Tibial artery (tissue), 4 donors: Measurements from ENCODE around the gene KRT33A.

Experiments used
- DNase-seq, 2 donors: peaks; one replicate each; pipeline ENCODE4 v3.0.0-alpha.2; 2019
- H3K27ac ChIP-seq, 2 donors: fragments of 200-600 bp; sonication (generic) in 1 of 2; 1 replicate in 1 of 2; 2 replicates in 1 of 2; pipeline ENCODE4 v1.5.1; 2018 to 2019; ENCODE audit warnings: mild to moderate bottlenecking in 1 of 2
- H3K27me3 ChIP-seq, 2 donors: fragments of 200-600 bp; sonication (generic) in 1 of 2; one replicate each; pipeline versions ENCODE4 v1.5.1 to v1.6.0; 2016 to 2019
- H3K36me3 ChIP-seq, 3 donors: fragments of 200-600 bp; sonication (generic) in 2 of 3; one replicate each; pipeline ENCODE4 v1.5.1; 2016 to 2019; ENCODE audit warnings: mild to moderate bottlenecking in 2 of 3
- H3K4me1 ChIP-seq, 4 donors: fragments of 200-600 bp; sonication (generic) in 2 of 4; 1 replicate in 3 of 4; 2 replicates in 1 of 4; pipeline ENCODE4 v1.5.1; 2016 to 2019
- H3K4me3 ChIP-seq, 2 donors: fragments of 200-600 bp; sonication (generic) in 1 of 2; 1 replicate in 1 of 2; 2 replicates in 1 of 2; pipeline ENCODE4 v1.5.1; 2018 to 2019; ENCODE audit warnings: mild to moderate bottlenecking in 2 of 2
- H3K9me3 ChIP-seq, 3 donors: fragments of 200-600 bp; sonication (generic) in 1 of 3; one replicate each; pipeline ENCODE4 v1.5.1; 2016 to 2019
- intact Hi-C: fragments of 100-400 bp; cut with DNase I; formaldehyde crosslinking; loops from one replicate; pipeline ENCODE4 v1.15.0; 2023; ENCODE audit warnings: low total_unique reads
- TF ChIP-seq, protein P1 (sequence below), 2 experiments: fragments of 200-600 bp in 1 of 2; fragments of 450-650 bp in 1 of 2; IDR thresholded peaks; one replicate each; pipeline ENCODE4 v1.5.1; 2017 to 2019; ENCODE audit warnings: antibody characterized with exemption in 2 of 2, mild to moderate bottlenecking in 1 of 2, moderate library complexity in 1 of 2

Gene KRT33A

GRCh38 chr17:41308251-41308917, 42.2 kb downstream of the KRT33A start:
- H3K4me1 ChIP-seq, result peaks cover 0 to 8% (median 0%) of the 10 kb centered on the region in 4 donors
- H3K36me3 ChIP-seq, result no peaks in the 10 kb centered on the region
- TF ChIP-seq, protein P1, sequence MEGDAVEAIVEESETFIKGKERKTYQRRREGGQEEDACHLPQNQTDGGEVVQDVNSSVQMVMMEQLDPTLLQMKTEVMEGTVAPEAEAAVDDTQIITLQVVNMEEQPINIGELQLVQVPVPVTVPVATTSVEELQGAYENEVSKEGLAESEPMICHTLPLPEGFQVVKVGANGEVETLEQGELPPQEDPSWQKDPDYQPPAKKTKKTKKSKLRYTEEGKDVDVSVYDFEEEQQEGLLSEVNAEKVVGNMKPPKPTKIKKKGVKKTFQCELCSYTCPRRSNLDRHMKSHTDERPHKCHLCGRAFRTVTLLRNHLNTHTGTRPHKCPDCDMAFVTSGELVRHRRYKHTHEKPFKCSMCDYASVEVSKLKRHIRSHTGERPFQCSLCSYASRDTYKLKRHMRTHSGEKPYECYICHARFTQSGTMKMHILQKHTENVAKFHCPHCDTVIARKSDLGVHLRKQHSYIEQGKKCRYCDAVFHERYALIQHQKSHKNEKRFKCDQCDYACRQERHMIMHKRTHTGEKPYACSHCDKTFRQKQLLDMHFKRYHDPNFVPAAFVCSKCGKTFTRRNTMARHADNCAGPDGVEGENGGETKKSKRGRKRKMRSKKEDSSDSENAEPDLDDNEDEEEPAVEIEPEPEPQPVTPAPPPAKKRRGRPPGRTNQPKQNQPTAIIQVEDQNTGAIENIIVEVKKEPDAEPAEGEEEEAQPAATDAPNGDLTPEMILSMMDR (IDR thresholded peaks at IDR 0.05), result no peak
- no peak overlapping the region for H3K27ac ChIP-seq
- intact Hi-C loops, result no loop called here
- no peaks in the 10 kb centered on the region for H3K9me3 ChIP-seq
- H3K4me3 ChIP-seq, result no peak overlapping the region
- H3K27me3 ChIP-seq, result peaks cover 0 to 16% of the 10 kb centered on the region in 2 donors
- DNase-seq, result no peak

DNA sequence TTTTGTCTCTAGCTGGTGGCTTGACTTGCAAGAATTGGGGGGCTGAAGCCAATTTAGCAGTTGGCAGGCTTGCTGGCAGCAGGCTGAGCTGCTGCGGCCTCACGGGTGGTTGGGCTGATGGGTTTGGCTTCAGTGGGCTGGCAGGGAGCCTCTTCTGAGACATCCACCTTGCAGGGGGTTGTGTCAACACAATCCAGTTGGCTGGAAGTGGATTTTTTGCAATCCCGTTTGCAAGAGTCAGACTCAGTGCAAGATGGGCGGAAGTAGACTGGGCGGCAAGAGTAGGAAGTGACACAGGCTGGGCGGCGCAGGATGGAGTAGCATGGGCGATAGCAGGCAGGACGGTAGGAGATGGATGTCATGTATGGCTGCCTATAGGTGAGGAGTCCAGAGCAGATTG, 43.0 kb downstream of the KRT33A start:
- Histone ChIP-seq H3K27me3 (peaks cover 0 to 16% of the 10 kb centered on the region in 2 donors), H3K4me1 (peaks cover 0 to 9% (median 0%) of the 10 kb centered on the region in 4 donors), H3K36me3 (no peaks in the 10 kb centered on the region), H3K9me3 (no peaks in the 10 kb centered on the region), H3K4me3 (no peak overlapping the region), H3K27ac (no peak overlapping the region)
- no peak for DNase-seq
- TF ChIP-seq, protein P1 (IDR thresholded peaks at IDR 0.05), result no peak
- intact Hi-C loops, result no loop called here

GRCh38 chr17:41304091-41304490, 46.5 kb downstream of the KRT33A start:
- no peaks in the 10 kb centered on the region for H3K9me3 ChIP-seq
- intact Hi-C loops, result no loop called here
- TF ChIP-seq, protein P1 (IDR thresholded peaks at IDR 0.05), result no peak

GRCh38 chr17:41302981-41303380, 47.6 kb downstream of the KRT33A start:
- intact Hi-C loops, result no loop called here
- TF ChIP-seq, protein P1 (IDR thresholded peaks at IDR 0.05), result no peak
- Histone ChIP-seq H3K27me3 (peaks cover 0 to 7% of the 10 kb centered on the region in 2 donors), H3K4me3 (no peak overlapping the region), H3K9me3 (no peaks in the 10 kb centered on the region), H3K36me3 (no peaks in the 10 kb centered on the region), H3K4me1 (peaks cover 0 to 6% (median 0%) of the 10 kb centered on the region in 4 donors), H3K27ac (no peak overlapping the region)
- no peak for DNase-seq

More at GRCh38 chr17:41304091-41304490, 46.5 kb downstream of the KRT33A start:
- H3K36me3 ChIP-seq, result no peaks in the 10 kb centered on the region
- H3K4me3 ChIP-seq, result no peak overlapping the region
- no peak for DNase-seq
- H3K27me3 ChIP-seq, result peaks cover 0 to 14% of the 10 kb centered on the region in 2 donors
- H3K27ac ChIP-seq, result no peak overlapping the region
- H3K4me1 ChIP-seq, result peaks cover 0 to 12% (median 0%) of the 10 kb centered on the region in 4 donors

DNA sequence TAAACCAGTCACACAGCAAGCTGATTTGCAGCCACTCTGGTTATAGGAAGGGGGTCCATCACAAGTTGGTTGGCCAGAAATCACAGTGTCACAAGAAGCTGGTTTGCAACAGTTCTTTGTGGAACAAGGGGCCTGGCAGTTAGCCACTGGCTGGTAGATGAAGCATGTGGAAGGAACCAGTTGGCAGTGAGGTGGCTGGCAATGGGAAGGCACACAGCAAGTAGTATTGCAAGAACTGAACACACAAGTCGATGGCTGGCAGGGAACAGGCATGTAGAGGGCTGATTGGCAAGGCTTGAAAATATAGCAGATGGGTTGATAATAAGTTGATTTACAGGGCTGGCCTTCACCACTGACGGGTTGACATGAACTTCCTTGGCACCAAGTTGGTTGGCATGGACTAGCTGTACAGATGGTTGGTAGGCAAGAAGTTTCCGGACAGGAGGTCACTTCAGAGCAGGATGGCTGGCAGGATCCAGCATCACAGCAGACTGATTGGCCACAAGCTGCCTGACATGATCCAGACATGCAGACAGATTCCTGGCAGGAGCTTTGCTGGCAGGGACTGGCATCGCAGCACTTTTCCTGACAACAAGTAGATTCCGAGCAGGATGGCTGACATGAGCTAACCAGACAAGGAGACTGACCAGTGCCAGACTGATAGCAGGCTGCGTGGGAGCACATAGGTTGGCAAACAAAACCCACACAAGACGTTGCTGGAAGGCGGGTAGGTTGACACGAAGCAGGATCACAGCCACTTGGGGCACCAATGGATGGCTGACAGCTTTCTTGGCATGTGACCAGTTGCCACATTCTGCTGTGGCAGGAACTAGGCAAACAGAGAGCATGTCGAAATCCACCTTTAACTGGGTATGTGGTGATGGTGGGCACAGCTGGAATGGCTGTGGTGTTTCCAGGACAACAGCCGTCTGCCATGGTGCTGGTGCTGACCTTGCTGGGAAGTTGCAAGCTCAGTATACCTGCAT, 48.4 kb downstream of the KRT33A start, which contains the start of gene KRTAP29-1:
Gene KRTAP29-1 (minus strand): TSS at position 936 of the 986 bp plus-strand sequence. CDS start 0 bp downstream, at position 936.
- no peak within 1 kb of the TSS for H3K27ac ChIP-seq
- peaks cover 0 to 3% (median 0%) of the 10 kb centered on the region in 4 donors for H3K4me1 ChIP-seq
- peaks cover 0 to 4% of the 10 kb centered on the region in 2 donors for H3K27me3 ChIP-seq
- H3K4me3 ChIP-seq, result no peak within 1 kb of the TSS
- H3K36me3 ChIP-seq, result no peaks in the 10 kb centered on the region
- no peak for DNase-seq
- intact Hi-C loops, result no loop called here
- TF ChIP-seq, protein P1 (IDR thresholded peaks at IDR 0.05), result no peak
- no peaks in the 10 kb centered on the region for H3K9me3 ChIP-seq
